IPS-11a (cell line): ENCODE measurements around the gene TNK2.
"Not testable (repeated sequence)": the region's sequence is repeated elsewhere in the genome, so short reads cannot be mapped to it uniquely, and the experiment has no call there.

Experiments
- H3K4me3 ChIP-seq: one replicate; pipeline ENCODE4 v1.5.1; 2013; ENCODE audit warnings: low read depth, low read length, control low read depth

Gene TNK2

DNA sequence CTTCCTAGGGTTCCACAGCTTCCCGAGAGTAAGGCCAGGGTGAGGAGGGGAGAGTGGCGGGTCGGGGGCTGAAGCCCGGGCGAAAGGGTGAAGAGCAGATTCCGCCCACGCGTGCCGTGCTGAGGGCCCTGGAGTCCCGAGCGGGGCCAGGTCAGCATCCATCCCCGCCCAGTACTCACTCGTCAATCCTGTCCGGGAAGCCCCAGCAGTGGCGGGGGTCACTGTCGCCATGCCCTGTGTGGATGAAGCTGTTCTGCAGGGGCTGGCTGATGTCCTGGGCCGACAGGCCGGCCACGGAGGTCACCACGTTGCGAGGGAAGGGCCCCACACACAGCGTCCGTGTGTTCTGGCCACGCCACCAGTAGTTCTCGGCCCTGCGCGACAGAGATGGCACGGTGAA is 36.3 kb downstream of the TNK2 start:
- H3K4me3 ChIP-seq = no peak overlapping the region

DNA sequence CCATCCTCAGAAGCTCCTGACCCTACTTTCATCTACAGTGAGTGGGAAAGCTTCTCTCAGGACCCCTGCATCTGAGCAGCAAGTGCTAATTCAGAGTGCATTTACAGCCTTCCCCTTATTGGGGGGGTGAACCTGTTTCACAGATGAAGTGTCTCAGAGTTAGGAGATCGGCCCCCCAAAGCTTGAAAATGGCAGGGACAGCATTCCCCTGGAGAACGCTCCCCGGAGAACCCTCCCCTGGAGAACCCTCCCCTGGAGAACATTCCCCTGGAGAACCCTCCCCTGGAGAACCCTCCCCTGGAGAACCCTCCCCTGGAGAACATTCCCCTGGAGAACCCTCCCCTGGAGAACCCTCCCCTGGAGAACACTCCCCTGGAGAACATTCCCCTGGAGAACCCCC is 36.7 kb downstream of the TNK2 start:
- H3K4me3 ChIP-seq = not testable (repeated sequence)

DNA sequence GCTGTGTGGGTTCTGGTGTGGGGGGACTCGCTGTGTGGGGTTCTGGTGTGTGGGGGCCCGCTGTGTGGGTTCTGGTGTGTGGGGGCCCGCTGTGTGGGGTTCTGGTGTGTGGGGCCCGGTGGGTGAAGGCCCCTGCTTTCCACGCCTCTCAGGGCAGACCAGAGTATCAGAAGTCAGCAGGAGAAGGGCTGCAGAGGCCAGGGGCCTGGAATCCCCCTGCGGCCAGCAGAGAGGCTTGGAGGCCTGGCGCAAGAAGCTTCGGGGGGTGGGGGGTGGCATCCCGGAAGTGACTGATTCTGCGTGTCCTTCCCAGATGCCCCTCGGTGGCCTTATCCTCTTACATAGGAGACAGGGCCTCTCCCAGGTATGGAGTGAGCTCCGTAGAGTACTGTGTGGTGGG is 37.4 kb downstream of the TNK2 start:
- H3K4me3 ChIP-seq = no peak overlapping the region

DNA sequence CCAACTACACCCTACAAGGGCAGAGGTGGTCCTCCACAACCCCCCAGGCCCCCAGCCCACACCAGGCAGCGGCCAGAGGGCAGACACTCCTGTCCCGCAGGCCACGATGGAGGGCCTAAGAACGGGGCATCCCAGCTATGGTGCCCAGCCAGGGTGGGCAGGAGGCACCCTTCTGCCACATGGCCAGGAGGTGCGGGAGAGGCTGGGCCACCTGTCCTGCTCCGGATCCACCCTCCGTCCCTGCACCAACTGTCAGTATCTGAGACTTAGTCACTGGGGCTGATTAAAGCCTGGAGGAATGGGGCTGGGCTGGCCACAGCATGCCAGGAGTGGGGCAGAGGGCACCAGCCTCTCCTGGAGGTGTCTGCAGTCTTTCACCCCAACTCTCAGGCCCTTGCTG is 37.9 kb downstream of the TNK2 start:
- H3K4me3 ChIP-seq = no peak overlapping the region

DNA sequence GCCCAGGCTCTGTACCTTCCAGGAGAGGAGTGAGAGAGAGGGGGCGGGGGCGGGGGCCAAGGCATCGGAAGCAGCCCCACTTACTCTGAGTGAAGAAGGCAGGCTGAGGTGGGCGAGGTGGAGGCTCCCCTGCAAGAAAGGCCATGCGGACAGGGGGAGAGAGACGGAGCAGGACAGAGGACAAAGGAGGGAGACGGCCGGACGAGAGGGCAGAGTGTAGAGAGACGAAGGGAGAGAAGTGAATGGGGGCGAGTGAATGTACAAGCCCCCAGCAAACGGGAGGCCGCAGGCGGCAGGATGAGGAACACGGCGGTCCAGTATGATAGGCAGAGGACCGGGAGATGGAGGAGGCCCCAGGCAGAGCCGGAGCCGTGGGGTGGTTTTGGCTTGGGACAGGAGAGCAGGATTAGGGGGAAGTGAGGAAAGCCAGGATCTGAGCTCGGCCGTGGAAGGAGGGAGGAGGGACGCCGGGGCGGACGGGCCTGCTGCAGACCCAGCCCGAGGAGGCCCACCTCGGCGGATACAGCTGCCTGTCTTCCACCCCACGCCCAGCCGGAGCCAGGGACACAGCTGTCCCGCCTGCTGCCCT is 38.8 kb downstream of the TNK2 start:
- H3K4me3 ChIP-seq = no peak overlapping the region

DNA sequence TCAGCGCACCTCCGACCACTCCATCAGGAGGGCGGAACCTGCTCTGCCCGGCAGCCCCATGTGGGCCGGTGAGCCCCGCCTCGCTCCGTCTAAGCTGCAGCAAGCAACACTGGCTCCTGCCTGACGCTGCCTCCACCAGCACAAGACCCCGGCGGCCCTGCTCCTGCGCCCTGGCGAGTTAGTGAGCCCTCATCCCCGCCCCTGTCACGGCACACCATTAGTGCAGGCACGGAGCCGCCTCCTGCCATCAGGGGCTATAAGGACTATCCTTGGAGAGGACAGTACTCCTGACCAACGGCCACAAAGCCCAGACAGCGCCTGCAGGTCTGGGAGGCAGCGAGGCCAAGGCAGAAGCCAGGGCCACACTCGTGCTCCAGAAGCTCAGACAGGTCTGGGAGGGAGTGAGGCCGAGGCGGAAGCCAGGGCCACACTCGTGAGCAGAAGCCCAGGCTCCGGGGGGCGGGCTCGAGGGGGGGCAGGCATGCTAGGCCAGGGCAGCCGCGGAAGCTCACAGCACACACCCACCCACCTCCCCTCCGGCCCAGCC is 39.4 kb downstream of the TNK2 start:
- H3K4me3 ChIP-seq = no peak overlapping the region

DNA sequence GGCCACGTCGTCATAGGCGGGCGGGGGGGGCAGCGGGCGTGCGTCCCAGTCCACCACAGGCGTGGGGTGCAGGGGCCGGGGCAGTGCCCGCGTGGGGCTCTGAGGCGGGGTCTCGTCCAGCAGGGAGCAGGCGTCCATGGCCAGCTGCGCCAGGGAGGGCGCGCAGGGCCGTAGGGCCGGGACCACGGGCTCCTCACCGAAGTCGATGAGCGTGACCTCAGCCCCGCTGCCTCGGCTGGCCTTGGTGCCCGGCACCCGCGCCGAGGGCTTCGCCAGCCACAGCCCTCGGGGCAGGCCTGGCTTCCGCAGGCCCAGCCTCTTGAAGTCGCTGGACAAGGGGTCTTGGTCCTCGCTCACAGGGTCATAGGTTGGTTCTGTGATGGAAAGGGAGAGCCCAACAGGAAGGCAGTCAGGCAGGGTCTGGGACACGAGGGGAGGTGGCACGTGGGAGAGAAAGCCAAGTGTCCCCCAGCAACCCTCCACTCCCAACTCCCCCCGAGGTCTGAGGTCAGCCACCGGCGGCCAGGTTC is 40.0 kb downstream of the TNK2 start:
- no peak overlapping the region for H3K4me3 ChIP-seq

DNA sequence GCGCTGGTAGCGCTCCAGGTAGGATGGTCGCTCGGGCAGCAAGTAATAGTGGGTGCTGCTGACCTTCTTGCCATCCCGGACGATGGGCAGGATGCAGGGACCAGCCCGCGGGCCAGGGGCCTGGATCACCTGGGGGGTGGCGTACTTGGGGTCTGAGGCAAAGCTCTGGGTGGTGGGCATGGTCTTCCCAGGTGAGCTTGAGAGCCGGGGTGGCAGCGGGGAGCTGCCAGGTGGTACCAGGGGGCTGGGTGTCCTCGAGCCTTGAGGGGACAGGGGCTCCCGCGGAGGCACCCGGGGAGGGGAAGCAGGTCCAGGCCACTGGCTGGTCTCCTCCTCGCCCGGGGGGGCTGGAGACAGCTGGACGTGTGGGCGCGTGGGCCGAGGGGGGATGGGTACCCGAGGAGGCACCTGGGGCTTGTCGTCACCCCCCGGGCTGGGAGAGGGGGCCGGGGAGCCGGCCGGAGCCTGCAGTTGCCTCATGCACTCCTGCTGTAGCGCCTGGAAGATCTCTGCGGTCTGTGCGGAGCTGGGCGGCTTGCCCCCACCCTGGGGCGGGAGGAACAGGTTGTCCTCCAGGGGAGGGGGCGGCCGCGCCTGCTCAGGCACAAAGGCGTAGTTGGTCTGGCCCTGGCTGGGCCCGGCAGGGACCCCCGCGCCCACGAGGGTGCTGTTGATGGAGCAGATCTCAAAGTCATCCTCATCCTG is 40.6 kb downstream of the TNK2 start:
- H3K4me3 ChIP-seq = no peak overlapping the region

DNA sequence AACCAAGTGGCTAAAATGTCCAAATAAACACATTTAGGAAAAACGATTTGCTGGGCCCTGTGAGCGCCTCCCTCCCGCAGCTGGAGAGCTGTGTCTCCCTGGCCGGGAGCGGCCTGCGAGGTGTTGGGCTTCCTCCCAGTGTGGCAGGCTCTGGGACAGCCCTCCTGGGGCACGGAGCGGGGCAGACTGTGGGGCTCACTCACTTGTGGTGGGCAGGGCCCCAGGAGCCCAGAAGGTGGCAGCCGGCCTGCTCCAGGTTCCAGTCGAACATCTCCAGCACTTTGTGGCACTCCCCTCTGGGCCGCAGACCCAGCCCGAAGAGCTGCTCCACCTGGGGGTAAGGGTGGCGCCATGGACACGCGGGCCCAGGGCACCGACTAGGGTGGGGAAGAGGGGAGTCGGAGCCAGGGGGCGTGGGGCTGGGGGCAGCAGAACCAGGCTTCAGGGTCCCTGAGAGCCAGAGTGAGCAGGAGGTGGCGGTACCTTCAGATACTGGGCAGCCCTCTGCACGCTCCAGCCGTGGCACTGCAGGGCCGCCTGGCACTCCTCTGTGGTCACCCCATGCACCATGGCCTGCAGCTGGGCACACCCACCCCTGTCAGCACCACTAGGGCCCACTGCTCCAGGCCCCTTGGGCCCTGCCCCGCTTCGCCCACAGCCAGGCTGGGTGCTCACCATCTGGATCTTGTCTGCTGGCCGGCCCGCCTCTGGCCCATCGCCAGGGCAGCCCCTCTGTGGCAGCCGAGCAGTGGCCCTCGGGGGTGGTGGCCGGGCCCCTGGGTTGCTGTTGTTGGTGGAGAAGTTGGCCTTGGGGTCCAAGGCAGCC is 41.5 kb downstream of the TNK2 start:
- H3K4me3 ChIP-seq = no peak overlapping the region

DNA sequence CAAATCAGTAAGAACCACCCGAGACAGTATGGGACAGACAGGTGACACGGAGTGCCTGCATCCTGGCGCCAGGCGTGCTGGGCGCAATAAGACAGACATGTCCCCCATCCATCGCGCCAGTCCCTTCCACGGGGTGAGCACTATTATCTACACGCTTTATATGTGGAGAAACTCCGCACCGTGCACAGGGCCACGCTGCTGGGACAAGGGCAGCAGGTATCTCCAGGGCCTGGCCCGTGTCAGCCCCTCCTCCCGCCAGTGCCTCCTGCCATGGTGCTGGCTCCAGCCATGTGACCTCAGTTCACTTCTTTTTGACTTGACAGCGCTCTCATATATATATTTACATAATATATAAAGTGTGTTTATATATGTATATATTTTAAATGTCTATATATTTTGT is 42.6 kb downstream of the TNK2 start:
- H3K4me3 ChIP-seq = no peak overlapping the region

DNA sequence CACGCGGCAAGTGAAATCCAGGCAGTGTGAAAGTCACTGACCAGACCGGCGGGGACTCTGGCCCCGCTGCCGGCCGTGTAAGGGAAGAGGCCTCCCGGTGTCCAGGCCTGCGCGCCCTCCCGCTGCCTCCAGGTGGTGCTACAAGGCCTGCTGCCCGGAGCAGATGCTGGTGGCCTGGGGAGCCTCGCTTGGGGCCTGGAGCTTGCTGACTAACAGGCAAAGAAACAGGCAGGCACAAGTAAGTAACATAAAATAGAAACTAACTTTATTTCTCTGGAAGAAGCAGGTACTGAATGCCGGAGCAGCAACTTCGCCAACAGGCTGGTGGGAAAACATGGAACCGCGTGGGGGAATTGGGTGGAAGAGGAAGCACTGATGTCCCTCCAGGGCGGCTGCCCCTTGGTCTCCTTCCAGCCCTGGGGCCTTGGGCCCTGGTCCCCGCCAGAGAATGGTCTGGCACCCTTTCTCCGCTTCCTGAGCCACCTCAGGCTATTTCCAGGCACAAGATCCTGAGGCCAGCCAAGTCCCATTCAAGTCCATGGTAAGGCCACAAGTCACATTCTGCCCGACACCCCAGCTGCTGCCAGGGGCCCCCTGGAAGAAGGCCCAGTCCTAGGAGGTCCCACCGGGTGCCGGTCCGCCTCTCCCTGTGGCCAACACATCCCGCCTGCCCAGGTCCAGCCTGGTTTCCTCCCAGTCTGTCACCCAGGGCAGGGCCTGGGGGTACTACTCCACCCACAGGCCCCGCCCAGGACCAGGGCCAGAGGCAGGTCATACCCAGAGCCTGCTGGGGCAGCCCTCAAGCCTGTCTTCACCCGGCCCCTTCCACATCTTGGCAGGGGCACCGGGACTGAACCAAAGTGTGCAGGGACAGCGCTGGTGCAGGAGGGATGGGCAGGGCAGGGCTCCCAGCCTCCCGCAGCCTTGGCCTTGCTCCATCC is 45.0 kb downstream of the TNK2 start:
- H3K4me3 ChIP-seq = no peak overlapping the region

DNA sequence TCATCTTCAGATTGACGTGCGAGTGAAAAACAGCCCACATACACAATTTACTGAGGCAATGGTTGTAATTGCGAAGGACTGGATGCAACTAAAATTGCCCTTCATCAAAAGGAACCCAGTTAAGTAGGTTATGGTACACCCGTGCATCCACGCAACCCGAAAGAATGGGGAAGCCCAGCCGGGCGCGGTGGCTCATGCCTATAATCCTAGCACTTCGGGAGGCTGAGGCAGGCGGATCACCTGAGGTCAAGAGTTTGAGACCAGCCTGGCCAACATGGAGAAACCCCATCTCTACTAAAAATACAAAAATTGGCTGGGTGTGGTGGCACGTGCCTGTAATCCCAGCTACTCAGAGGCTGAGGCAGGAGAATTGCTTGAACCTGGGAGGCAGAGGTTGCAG is 46.0 kb downstream of the TNK2 start:
- not testable (repeated sequence) for H3K4me3 ChIP-seq

DNA sequence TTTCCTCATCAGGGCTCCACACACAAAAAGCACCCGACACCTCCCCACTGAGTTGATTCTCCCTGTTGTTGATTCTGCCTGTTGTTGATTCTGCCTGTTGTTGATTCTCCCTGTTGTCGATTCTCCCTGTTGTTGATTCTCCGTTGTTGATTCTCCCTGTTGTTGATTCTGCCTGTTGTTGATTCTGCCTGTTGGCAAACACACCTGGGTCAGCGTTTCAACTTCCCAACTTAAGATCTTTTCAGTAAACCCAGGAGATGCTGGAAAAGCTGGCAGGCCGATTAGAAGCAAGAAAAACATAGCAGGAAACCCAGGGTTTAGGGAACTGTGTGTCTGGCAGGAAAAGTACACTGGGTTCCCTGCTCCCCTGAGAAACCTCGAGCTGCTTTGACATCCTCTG is 47.9 kb downstream of the TNK2 start:
- no peak overlapping the region for H3K4me3 ChIP-seq

DNA sequence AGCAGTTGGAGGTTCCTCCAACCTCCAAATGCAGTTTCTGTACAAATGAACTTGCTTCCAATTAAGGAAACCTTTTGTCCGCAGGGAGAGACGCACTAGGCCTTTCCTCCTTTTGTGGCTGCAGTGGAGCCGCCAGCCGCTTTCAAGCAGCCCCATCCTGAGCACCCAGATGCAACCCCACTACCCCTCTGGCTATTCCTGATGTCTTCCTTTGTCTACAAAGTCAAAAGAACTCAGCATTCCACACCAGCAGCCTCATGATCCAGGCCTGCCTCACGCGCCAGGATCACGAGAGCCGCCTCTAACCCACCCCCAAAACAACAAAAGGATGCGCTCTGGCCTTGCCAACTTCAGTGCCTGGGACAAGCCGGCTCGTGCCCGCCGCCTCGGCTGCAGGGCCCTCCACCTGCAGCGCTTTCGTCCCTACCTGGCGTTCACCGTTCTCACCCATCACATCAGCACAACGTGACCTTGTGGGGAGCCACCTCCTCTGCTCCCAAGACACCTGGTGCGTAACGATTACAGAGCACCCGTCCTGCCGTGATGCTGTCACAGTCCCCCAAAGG is 48.4 kb downstream of the TNK2 start:
- H3K4me3 ChIP-seq = no peak overlapping the region

DNA sequence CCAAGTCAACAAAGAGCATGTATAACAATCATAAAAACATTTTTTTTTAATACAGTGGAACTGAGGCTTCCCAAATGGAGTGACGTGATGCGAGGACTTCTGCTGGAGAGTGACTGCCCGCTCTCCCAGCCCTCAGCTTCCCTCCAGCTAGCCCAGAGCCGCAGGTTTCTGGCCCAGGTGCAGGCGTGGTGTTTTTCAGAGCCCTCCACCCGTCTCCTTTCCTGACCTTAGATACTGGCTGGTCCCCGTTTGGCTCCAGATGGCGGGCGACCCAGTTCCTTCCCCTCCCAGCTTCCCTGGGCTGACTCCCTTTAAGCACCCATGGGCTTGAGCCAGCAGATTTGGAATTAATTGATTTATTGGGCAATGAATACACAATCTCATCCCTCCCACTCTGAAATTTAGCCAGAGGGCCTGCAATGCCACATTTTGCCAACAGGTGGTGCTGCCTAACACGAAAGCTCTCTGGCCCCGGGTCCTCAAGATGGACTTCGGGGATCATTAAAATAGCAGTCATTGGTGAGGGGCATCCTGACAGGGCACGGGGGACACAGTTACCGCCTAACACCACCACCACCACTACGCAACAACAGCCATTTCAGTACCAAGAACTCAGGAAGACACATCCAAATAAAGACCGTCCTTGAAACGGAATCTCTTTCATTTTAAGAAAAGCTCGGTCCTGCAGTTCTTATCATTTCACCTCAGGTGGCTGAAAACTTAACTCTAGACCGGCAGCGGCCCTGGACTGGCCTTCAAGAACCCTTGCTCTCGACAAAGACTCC is 49.1 kb downstream of the TNK2 start:
- no peak overlapping the region for H3K4me3 ChIP-seq

DNA sequence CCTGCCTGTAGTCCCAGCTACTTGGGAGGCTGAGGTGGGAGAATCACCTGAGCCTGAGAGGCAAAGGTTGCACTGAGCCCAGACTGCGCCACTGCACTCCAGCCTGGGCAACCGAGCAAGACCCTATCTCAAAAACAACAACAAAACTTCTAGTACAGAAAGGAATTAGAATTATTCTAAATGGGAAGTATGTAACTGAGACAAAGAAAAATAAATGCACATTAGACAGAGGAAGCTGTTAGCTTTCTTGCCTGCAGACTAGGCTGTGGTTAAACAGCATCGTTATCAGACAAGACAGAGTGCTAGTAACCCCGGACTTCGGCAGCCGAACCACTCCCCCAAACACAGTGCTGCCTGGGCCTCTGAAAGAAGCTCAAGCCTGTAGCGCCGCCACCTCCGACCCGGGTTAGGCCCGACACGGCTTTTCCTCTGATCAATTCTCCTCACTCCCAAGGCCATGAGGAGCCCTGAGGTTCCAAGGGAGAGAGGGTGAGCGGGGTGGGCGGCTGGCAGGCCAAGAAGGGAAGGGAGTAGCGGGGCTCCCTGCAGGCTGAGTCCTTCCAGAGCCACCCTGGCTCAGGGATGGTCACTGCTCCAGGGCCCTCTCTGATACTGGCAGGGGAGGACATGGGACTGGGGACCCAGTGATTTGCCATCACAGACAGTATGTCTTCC is 51.8 kb downstream of the TNK2 start:
- no peak overlapping the region for H3K4me3 ChIP-seq

DNA sequence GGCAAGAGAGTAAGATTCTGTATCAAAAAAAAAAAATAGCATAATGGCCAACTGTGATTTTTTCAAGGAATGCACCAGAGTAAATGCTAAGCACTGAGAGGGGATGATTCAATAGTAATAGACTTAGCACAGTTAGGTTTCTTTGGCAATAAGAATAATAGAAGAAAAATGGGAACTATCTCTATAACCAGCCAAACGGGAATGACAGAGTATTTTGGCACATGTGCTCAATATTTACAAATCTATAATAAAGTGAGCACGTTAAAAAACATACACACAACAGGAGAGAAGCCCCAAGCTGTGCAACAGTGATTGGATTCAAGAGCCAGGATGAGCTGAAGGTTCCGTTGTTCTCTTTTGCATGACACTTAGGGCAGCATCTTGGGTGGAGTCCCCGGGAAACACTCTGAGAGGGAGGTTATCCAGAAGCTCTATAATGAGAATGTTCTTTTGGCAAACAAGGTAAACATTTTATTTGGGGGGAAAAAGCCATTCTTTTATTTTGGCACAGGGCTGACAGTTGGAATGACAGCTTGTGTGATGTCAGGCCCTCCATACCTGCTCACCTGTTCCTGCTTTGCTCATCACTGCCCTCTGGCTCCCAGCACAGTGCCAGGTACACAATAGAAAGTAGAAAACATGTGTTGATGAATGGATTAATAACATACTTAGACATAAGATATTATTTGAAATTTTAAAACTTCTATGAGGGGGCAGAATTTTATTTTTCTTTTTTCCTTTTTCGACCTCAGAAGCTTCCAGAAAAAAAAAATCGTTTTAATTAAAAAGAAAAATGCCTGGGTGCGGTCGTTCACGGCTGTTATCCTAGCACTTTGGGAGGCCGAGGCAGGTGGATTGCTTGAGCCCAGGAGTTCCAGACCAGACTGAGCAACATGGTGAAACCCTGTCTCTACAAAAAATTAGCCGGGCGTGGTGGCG is 52.6 kb downstream of the TNK2 start:
- no peak overlapping the region for H3K4me3 ChIP-seq
